ENCODE measurements around the gene CASP9.
"Not testable (repeated sequence)": the region's sequence is repeated elsewhere in the genome, so short reads cannot be mapped to it uniquely, and the experiment has no call there.

The CASP9 gene

GRCh38 chr1:15525050-15526020 is 1.3 kb upstream of the CASP9 start:
- DNase-seq (ENCODE audit: low spot score), result no peak

- peak; percentile 99 for DNase-seq (ENCODE audit: low spot score)
Measured at GRCh38 chr1:15524283-15525049, 451 bp upstream of the CASP9 start.

- DNase-seq (ENCODE audit: low spot score), result no peak
Measured at GRCh38 chr1:15523104-15524020, 653 bp downstream of the CASP9 start.

- DNase-seq (ENCODE audit: low spot score), result no peak
Measured at GRCh38 chr1:15522551-15522950, 1.5 kb downstream of the CASP9 start.

GRCh38 chr1:15521206-15521906 is 2.7 kb downstream of the CASP9 start:
- not testable (repeated sequence) for DNase-seq (ENCODE audit: low spot score)

GRCh38 chr1:15519625-15520024 is 4.4 kb downstream of the CASP9 start:
- DNase-seq (ENCODE audit: low spot score), result no peak

- DNase-seq (ENCODE audit: low spot score), result no peak
Measured at GRCh38 chr1:15515022-15515663, 8.9 kb downstream of the CASP9 start.

GRCh38 chr1:15514557-15514956 is 9.5 kb downstream of the CASP9 start:
- DNase-seq (ENCODE audit: low spot score), result not testable (repeated sequence)

GRCh38 chr1:15513919-15514318 is 10.1 kb downstream of the CASP9 start:
- no peak for DNase-seq (ENCODE audit: low spot score)

GRCh38 chr1:15513192-15513591 is 10.8 kb downstream of the CASP9 start:
- no peak for DNase-seq (ENCODE audit: low spot score)

GRCh38 chr1:15510611-15511405 is 13.2 kb downstream of the CASP9 start:
- DNase-seq (ENCODE audit: low spot score), result no peak

- DNase-seq (ENCODE audit: low spot score), result no peak
Measured at GRCh38 chr1:15509586-15509985, 14.4 kb downstream of the CASP9 start.

GRCh38 chr1:15508700-15509487 is 15.1 kb downstream of the CASP9 start:
- no peak for DNase-seq (ENCODE audit: low spot score)

- no peak for DNase-seq (ENCODE audit: low spot score)
Measured at GRCh38 chr1:15507278-15507677, 16.7 kb downstream of the CASP9 start.

- no peak for DNase-seq (ENCODE audit: low spot score)
Measured at GRCh38 chr1:15506831-15507230, 17.2 kb downstream of the CASP9 start.

- DNase-seq (ENCODE audit: low spot score), result no peak
Measured at GRCh38 chr1:15504436-15504835, 19.6 kb downstream of the CASP9 start.

- DNase-seq (ENCODE audit: low spot score), result peak; percentile 12
Measured at GRCh38 chr1:15501208-15502032, 22.6 kb downstream of the CASP9 start.
